Central memory CD8-positive, alpha-beta T cell (primary cell): ENCODE results near the gene PDRG1.
A peak's percentile ranks its signal among the peaks of the same experiment; 100 is the strongest.

Experiments used
- ATAC-seq: fragments of 150-1000 bp; cut with Tn5 transposase; replicated peaks from 2 replicates; pipeline ENCODE4 v1.10.0; 2022; ENCODE audit warnings: mild to moderate bottlenecking, moderate FRiP score, moderate number of reproducible peaks; ENCODE audit not compliant: poor library complexity, severe bottlenecking; ENCODE audit errors: extremely low read depth
- DNase-seq, 2 donors: peaks; one replicate each; pipeline ENCODE4 v3.0.0; 2021; ENCODE audit warnings: low spot score in 2 of 2
- H3K27ac Mint-ChIP-seq: one replicate; pipeline ENCODE4 v1.8.0; 2022; ENCODE audit warnings: low read depth, mild to moderate bottlenecking, moderate library complexity, mixed read lengths
- H3K27me3 Mint-ChIP-seq: one replicate; pipeline ENCODE4 v1.8.0; 2022; ENCODE audit warnings: mixed read lengths
- H3K36me3 Mint-ChIP-seq: one replicate; pipeline ENCODE4 v1.8.0; 2022; ENCODE audit warnings: mild to moderate bottlenecking, moderate library complexity, mixed read lengths; ENCODE audit not compliant: insufficient read depth
- H3K4me1 Mint-ChIP-seq: one replicate; pipeline ENCODE4 v1.8.0; 2022; ENCODE audit warnings: mixed read lengths
- H3K4me3 Mint-ChIP-seq: one replicate; pipeline ENCODE4 v1.8.0; 2022; ENCODE audit warnings: mild to moderate bottlenecking, moderate library complexity, mixed read lengths
- H3K9me3 Mint-ChIP-seq: one replicate; pipeline ENCODE4 v1.8.0; 2022; ENCODE audit warnings: mixed read lengths

PDRG1 gene

GRCh38 chr20:31951530-31952453 lies at the start of gene PDRG1:
Gene PDRG1 (minus strand): TSS chr20:31952046. CDS start chr20:31951961, 85 bp downstream.
- H3K9me3 Mint-ChIP-seq: no peaks in the 10 kb centered on the region
- DNase-seq: peak; percentile 94 to 97
- peak within 1 kb of the TSS; percentile 99 for H3K27ac Mint-ChIP-seq
- H3K27me3 Mint-ChIP-seq: peaks cover 28% of the 10 kb centered on the region
- H3K36me3 Mint-ChIP-seq: peaks cover 16% of the 10 kb centered on the region
- H3K4me3 Mint-ChIP-seq: peak within 1 kb of the TSS; percentile 99
- peaks cover 34% of the 10 kb centered on the region for H3K4me1 Mint-ChIP-seq
- peak; percentile 95 for ATAC-seq

DNA sequence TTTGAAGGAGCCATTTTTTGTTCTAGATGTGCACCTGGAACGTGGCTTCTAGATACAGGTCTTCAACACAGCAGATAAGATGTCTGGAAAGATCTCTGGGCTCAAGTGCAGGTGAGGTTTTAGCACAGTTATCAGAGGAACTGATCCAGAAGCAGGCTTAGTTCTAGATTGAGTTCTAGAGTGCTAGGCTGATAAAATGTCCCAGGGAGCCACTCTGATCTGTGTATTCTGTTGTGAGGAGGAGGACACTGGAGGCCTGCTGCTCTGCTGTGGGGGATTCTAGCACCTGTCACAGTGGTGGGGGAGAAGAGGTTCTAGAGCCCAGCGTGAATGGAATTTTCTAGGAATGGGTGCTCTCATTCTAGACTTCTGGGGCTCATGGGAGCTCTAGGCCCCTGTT lies 46.4 kb upstream of the PDRG1 start:
- H3K4me3 Mint-ChIP-seq: no peak overlapping the region
- H3K9me3 Mint-ChIP-seq: no peaks in the 10 kb centered on the region
- no peaks in the 10 kb centered on the region for H3K36me3 Mint-ChIP-seq
- DNase-seq: no peak
- H3K27ac Mint-ChIP-seq: no peak overlapping the region
- H3K4me1 Mint-ChIP-seq: no peaks in the 10 kb centered on the region
- no peak for ATAC-seq
- H3K27me3 Mint-ChIP-seq: peaks cover 48% of the 10 kb centered on the region

DNA sequence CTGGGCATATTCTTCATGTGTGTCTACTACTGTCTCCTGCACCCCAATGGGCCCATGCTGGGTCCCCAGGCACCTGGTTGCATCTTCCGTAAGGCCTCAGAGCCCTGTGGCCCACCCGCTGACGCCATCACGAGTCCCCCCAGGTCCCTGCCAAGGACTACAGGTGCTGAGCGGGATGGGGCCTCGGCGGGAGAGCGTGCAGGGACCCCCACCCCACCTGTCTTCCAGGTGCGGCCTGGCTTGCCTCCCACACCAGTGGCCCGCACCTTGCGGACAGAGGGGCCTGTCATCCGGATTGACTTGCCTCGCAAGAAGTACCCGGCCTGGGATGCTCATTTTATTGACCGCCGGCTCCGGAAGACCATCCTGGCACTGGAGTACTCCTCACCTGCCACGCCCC lies 45.1 kb upstream of the PDRG1 start:
- peaks cover 61% of the 10 kb centered on the region for H3K27me3 Mint-ChIP-seq
- no peak overlapping the region for H3K27ac Mint-ChIP-seq
- H3K9me3 Mint-ChIP-seq: no peaks in the 10 kb centered on the region
- no peaks in the 10 kb centered on the region for H3K36me3 Mint-ChIP-seq
- H3K4me1 Mint-ChIP-seq: no peaks in the 10 kb centered on the region
- H3K4me3 Mint-ChIP-seq: no peak overlapping the region
- ATAC-seq (no peak), DNase-seq (no peak)

GRCh38 chr20:31992086-31992485 lies 40.2 kb upstream of the PDRG1 start:
- Mint-ChIP-seq H3K4me1 (no peaks in the 10 kb centered on the region), H3K4me3 (no peak overlapping the region), H3K27me3 (peaks cover 47% of the 10 kb centered on the region), H3K36me3 (no peaks in the 10 kb centered on the region), H3K27ac (no peak overlapping the region), H3K9me3 (no peaks in the 10 kb centered on the region)
- ATAC-seq: no peak
- no peak for DNase-seq

DNA sequence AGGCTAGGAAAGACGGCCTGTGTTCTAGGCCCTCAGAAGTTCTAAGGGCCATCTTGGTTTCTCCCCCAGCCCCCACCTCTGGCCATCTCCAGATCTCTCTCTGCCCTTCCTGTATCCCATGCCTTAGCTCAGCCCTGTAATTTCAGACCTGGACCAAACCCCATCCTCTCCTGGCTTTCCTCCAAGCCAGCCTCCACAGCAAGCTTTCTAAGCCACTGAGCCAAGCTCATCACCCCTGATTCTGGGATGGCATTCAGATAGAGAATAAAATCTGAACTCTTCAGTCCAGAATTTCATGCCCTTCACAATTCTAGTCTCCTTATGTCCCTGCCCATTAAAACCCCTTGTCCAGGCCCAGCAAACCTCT lies 39.5 kb upstream of the PDRG1 start:
- ATAC-seq (no peak), DNase-seq (no peak)
- Mint-ChIP-seq H3K4me1 (no peaks in the 10 kb centered on the region), H3K27ac (no peak overlapping the region), H3K9me3 (no peaks in the 10 kb centered on the region), H3K27me3 (peaks cover 39% of the 10 kb centered on the region), H3K36me3 (no peaks in the 10 kb centered on the region), H3K4me3 (no peak overlapping the region)

GRCh38 chr20:31990641-31991338 lies 38.9 kb upstream of the PDRG1 start:
- Mint-ChIP-seq H3K27me3 (peaks cover 34% of the 10 kb centered on the region), H3K4me3 (no peak overlapping the region), H3K27ac (no peak overlapping the region), H3K4me1 (no peaks in the 10 kb centered on the region), H3K36me3 (no peaks in the 10 kb centered on the region), H3K9me3 (no peaks in the 10 kb centered on the region)
- DNase-seq (no peak), ATAC-seq (no peak)

- no peak for DNase-seq
- no peaks in the 10 kb centered on the region for H3K4me1 Mint-ChIP-seq
- H3K27me3 Mint-ChIP-seq: peaks cover 24% of the 10 kb centered on the region
- no peak overlapping the region for H3K4me3 Mint-ChIP-seq
- peak overlapping the region; percentile 1 for H3K27ac Mint-ChIP-seq
- H3K36me3 Mint-ChIP-seq: no peaks in the 10 kb centered on the region
- no peaks in the 10 kb centered on the region for H3K9me3 Mint-ChIP-seq
- no peak for ATAC-seq
Observed at GRCh38 chr20:31989030-31989645, 37.3 kb upstream of the PDRG1 start.

DNA sequence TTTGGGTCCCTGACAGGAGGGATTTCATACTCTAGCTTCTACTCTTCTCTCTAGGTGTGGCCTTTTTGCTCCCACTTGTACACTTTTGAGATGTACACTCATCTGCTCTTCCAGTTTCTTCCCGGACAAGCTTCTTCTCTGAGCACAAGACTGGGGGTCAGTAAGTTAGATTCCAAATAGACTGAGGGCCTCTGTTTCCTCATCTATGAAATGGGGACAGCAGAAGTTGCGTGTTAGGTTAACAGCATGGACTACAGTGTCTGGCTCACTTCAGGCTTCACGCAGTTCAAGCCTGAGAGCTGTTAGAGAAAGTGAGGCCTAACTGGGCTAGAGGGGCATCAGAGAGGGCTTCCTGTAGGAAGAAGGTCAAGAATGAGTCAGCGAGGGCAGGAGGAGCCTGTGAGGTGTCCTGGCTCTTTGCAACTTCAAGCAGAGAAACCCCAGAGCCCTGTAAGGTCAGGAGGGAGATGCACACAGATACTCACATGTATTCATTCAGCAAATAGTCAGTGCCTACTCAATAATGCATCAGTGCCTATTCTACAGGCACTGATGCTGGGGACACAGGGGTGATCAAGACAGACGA lies 36.7 kb upstream of the PDRG1 start:
- peak overlapping the region; percentile 1 for H3K27ac Mint-ChIP-seq
- H3K4me1 Mint-ChIP-seq: no peaks in the 10 kb centered on the region
- H3K27me3 Mint-ChIP-seq: peaks cover 19% of the 10 kb centered on the region
- DNase-seq (no peak), ATAC-seq (no peak)
- no peaks in the 10 kb centered on the region for H3K36me3 Mint-ChIP-seq
- H3K4me3 Mint-ChIP-seq: no peak overlapping the region
- H3K9me3 Mint-ChIP-seq: no peaks in the 10 kb centered on the region

DNA sequence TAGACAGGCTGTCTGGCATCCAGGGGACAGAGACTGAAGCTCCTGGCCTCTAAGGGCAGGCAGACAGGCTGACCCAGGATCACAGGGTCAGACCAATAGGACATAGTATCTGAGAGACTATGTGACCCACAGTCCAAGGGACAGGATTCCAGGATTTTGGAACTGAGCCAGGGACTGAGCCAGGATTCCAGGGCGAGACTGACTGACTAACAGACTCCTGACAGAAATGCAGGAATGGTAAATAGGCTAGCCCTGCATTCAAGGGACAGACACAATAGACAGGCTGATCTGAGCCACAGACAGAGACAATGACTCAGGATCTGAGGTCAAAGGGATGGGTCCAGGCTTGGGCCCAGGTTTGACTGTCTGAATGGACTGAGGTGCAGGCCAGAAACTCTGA lies 35.9 kb upstream of the PDRG1 start:
- H3K27me3 Mint-ChIP-seq: peaks cover 19% of the 10 kb centered on the region
- H3K4me1 Mint-ChIP-seq: no peaks in the 10 kb centered on the region
- ATAC-seq (no peak), DNase-seq (no peak)
- H3K9me3 Mint-ChIP-seq: no peaks in the 10 kb centered on the region
- H3K4me3 Mint-ChIP-seq: no peak overlapping the region
- no peak overlapping the region for H3K27ac Mint-ChIP-seq
- H3K36me3 Mint-ChIP-seq: no peaks in the 10 kb centered on the region

DNA sequence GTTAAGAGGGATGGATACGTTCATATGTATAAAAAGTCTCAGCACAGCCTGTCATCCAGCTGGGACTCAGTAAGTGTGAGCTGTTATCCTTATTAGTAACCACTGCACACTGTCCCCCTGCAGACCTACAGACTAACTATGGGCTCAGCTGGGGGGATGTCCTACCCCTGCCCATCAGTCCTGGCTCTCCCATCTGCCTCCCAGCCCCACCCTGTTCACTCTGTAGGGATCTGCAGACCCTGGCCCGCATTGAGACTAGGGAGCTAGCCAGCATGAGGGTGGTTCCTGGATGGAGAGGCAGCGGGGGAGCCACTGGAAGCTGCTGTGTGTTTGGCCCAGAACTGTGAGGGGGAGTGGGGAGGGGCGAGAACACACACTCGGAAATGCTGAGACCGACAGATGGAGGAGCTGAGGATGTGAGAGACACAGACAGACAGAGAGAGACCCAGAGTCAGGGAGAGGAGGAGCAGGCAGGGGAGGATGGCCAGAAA lies 33.2 kb upstream of the PDRG1 start:
- no peak for ATAC-seq

DNA sequence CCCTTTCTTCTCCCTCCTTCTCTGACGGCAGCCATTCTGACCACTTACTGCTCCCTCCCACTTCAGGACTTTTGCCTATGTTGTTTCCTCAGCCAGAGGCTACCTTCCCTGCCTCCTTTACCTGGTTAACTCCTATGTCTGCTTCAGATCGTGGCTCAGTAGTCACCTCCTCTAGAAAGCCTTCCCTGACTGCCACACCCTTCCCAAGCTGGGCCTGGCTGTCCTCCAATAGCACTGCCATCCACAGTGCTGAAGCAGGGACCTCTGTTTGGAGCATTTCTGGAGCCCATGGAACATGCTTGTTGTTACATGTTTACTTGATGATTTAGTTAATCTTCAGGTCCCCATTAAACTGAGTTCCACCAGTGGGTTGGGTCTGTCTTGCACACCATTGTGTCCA lies 29.9 kb upstream of the PDRG1 start:
- Mint-ChIP-seq H3K9me3 (no peaks in the 10 kb centered on the region), H3K27ac (no peak overlapping the region), H3K36me3 (no peaks in the 10 kb centered on the region), H3K4me1 (no peaks in the 10 kb centered on the region), H3K27me3 (peaks cover 57% of the 10 kb centered on the region), H3K4me3 (no peak overlapping the region)
- ATAC-seq: no peak
- no peak for DNase-seq

More for the DNA sequence above, 33.2 kb upstream of the PDRG1 start:
- Mint-ChIP-seq H3K27ac (no peak overlapping the region), H3K4me1 (no peaks in the 10 kb centered on the region), H3K36me3 (no peaks in the 10 kb centered on the region), H3K9me3 (no peaks in the 10 kb centered on the region), H3K4me3 (no peak overlapping the region), H3K27me3 (peaks cover 29% of the 10 kb centered on the region)
- no peak for DNase-seq

GRCh38 chr20:31979713-31980426 lies 28.0 kb upstream of the PDRG1 start:
- no peak for ATAC-seq
- Mint-ChIP-seq H3K4me1 (no peaks in the 10 kb centered on the region), H3K36me3 (no peaks in the 10 kb centered on the region)

More at GRCh38 chr20:31979713-31980426, 28.0 kb upstream of the PDRG1 start:
- peaks cover 73% of the 10 kb centered on the region for H3K27me3 Mint-ChIP-seq
- H3K27ac Mint-ChIP-seq: no peak overlapping the region
- H3K4me3 Mint-ChIP-seq: no peak overlapping the region
- H3K9me3 Mint-ChIP-seq: no peaks in the 10 kb centered on the region
- no peak for DNase-seq
